ENCODE measurements around the gene PREB.

The PREB gene

DNA sequence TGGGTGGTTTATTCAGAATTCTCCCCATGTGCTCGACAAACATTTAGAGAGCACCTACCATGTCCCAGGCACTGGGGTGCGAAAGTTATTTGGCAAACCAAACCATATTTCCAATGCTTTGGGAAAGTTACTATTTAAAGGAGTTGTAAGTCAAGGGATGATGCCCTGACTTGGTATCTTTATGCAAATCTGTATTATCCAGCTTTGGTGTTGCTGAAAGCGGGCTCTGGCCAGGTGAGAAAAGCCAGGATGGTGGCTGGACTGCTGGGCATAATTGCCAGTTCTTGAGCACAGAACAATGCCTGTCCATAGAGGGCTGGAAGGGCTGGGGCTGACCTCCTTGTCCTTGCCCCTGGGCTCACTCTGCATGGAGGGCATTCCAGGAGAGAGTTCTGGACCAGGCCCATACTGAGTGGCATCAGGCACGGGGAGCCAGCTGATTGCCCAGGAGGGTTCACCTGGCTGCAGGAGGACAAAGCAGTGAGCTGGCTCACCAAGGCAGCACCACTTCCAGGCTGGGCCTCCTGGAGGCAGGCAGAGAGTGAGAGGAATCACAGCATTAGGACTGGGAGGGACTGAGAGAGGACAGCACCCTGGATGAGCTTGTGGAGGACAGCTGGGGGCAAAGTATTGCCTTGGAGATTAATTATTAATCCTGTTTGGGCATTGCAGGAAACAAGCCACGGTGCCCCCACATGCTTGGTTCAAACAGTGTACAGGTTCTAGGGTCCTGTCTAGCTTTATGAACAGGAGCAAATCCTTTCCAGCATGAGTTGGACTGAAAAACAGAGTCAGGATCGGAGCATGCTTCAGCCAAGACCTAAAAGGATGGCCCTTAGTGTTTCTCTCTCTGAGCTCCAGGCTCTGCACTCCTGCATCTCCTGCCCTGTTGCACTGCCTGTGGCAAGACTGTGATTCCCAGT lies 40.7 kb downstream of the PREB start:
- no peak for DNase-seq (ENCODE audit: low spot score)
- in situ Hi-C loops (cut with MboI; ENCODE audit: low sequenced_read_pairs, unreplicated experiment): loop anchor here (10.0 kb wide), 1 partner anchor 101 kb away; no protein-coding TSS in a partner anchor
- TF ChIP-seq, protein P1, sequence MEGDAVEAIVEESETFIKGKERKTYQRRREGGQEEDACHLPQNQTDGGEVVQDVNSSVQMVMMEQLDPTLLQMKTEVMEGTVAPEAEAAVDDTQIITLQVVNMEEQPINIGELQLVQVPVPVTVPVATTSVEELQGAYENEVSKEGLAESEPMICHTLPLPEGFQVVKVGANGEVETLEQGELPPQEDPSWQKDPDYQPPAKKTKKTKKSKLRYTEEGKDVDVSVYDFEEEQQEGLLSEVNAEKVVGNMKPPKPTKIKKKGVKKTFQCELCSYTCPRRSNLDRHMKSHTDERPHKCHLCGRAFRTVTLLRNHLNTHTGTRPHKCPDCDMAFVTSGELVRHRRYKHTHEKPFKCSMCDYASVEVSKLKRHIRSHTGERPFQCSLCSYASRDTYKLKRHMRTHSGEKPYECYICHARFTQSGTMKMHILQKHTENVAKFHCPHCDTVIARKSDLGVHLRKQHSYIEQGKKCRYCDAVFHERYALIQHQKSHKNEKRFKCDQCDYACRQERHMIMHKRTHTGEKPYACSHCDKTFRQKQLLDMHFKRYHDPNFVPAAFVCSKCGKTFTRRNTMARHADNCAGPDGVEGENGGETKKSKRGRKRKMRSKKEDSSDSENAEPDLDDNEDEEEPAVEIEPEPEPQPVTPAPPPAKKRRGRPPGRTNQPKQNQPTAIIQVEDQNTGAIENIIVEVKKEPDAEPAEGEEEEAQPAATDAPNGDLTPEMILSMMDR (IDR thresholded peaks at IDR 0.05; ENCODE audit: borderline replicate concordance, control extremely low read depth, extremely low read depth, insufficient read depth, missing control alignments): no peak

DNA sequence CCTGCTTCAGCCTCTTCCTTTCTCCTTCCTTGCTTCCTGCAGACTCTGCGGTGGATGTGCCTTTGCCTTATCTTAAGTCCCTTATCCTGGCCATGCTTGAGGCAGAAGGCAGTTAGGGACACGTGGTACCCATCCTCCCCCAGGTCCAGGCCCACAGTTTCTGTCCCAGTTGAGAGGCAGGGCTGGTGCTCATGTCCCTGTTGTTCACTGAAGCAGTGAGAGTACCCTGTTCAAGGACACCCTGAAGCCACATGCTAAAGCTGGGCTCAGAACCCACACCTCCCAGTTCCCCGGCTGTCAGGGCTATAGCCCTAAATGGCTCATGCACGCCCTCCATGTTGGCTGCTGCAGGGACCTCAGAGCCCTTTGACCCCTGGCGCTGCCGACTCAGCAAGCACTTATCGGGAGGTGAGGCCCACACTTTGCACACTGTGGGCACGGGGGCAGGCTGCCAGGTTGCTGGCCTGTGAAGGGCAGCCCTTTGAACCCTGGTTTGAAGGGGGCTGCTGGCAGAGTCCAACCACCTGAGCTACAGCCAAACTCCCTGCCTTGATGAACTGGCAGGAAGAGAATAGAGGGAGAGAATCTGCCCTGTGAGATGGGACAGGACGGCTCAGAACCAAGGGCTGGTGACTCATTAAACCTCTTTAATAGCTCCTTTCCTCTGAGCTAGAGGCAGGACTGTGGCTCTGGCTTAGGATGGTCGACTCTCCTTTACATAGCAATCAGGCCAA lies 41.6 kb downstream of the PREB start:
- TF ChIP-seq, protein P1 (IDR thresholded peaks at IDR 0.05; ENCODE audit: borderline replicate concordance, control extremely low read depth, extremely low read depth, insufficient read depth, missing control alignments): no peak
- in situ Hi-C loops (cut with MboI; ENCODE audit: low sequenced_read_pairs, unreplicated experiment): loop anchor here (10.0 kb wide), 1 partner anchor 102 kb away; no protein-coding TSS in a partner anchor
- DNase-seq (ENCODE audit: low spot score): no peak

DNA sequence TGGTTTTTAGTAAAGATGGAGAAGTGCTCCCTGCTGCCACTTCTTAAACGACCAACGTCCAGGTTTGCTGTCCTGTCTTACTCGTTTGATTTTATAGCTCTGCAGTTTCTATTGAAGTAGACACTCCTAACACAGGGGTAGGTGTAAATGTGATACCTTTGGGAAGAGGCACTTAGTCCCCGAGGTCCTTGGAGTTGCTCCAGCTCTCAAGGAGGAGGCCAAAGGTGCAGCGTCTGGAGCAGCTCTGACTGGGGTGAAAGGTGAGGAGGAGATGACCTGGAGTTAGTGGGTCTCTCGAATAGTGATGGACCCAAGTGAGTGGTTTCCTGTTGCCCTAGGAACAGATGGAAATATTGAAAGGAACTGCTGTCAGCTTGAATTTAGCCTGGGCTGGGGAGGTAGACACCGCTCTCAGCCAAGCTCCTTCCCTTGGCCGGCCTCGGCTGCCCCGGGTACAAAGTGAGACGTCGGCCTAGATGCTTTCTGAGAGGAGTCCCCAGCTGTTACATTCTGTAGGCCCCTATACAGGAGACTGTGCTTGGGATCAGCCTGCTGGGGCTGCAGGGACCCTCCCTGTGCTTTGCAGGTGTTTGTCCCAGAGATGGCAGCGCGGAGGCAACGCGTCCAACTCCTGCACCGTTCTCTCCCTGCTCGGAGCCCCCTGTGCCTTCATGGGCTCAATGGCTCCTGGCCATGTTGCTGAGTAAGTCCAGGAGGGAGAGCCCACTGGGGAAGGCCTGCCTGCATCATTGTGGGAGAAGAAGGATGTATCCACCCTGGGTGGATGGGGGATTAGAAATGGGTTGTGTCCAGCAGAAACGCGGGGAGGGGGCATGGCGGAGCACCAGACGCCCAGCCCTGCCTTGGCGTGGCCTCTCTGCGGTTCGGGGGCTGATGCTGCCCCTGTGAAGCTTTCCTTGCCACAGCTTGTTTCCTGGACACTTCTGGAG lies 42.4 kb downstream of the PREB start:
- TF ChIP-seq, protein P1 (IDR thresholded peaks at IDR 0.05; ENCODE audit: borderline replicate concordance, control extremely low read depth, extremely low read depth, insufficient read depth, missing control alignments): no peak
- no peak for DNase-seq (ENCODE audit: low spot score)
- in situ Hi-C loops (cut with MboI; ENCODE audit: low sequenced_read_pairs, unreplicated experiment): loop anchor here (10.0 kb wide), 1 partner anchor 103 kb away; no protein-coding TSS in a partner anchor

DNA sequence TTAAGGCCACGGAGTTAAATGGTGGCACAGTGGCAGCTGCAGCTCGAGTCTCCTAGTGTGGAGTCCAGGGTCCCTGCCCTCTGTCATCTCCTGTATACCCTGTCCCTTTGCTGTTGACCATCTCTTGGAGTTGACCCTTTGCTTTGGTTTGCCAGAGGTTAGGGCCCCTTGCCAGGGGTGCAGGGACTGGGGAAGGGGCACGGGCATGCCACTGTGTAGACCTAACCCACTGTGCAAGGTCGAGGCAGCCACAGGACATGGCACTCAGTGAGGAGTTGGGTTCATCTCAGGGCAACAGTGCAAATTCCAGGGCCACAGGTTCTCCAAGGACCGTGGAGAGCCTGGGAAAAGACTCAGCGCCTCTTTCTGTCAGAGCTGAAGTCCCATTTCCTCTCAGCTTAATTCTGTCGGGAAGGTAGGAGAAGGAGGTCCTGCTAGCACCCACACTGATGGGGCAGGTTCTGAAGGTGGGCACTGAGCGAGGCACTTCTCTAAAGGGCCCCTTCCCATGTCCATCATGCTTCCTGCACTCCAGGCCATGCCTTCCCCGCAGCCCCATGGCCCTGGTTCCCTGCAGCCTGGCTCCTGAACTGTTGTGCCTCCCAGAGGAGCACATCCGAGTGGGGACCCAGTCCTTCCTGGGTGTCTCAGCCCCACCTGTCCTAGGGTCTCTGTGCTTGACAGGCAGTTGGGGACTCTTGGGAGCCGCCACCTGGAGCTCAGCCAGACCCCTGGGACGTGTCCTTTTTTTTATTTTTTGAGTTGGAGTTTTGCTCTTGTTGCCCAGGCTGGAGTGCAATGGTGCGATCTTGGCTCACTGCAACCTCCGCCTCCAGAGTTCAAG lies 45.1 kb downstream of the PREB start:
- TF ChIP-seq, protein P1 (IDR thresholded peaks at IDR 0.05; ENCODE audit: borderline replicate concordance, control extremely low read depth, extremely low read depth, insufficient read depth, missing control alignments): no peak
- in situ Hi-C loops (cut with MboI; ENCODE audit: low sequenced_read_pairs, unreplicated experiment): no loop called here
- no peak for DNase-seq (ENCODE audit: low spot score)

DNA sequence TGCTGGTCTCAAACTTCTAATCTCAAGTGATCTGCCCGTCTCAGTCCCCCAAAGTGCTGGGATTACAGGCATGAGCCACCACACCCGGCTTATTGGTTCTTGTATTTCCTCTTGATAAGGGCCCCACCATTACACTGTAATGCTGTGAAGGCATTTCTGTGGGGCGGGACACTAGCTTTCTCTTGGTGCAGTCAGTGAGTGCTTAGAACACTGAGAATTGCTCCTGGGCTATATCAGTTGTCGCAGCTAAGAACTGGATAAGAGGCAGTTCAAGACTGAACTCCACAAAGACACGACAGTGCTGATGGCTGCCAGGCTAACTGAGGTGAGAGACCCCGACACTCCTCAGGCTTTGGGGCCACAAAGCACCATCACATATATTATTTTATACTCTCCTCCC lies 45.8 kb downstream of the PREB start:
- TF ChIP-seq, protein P1 (IDR thresholded peaks at IDR 0.05; ENCODE audit: borderline replicate concordance, control extremely low read depth, extremely low read depth, insufficient read depth, missing control alignments): no peak
- in situ Hi-C loops (cut with MboI; ENCODE audit: low sequenced_read_pairs, unreplicated experiment): no loop called here
- DNase-seq (ENCODE audit: low spot score): no peak
